NCI-H2227 (cell line): ENCODE measurements around the gene CTLA4.
A peak's percentile ranks its signal among the peaks of the same experiment; 100 is the strongest.

Source experiments
- DNase-seq: peaks from one replicate; lab custom pipeline; 2025; ENCODE audit not compliant: unreplicated experiment; lab: John Stamatoyannopoulos, UW

Gene CTLA4

GRCh38 chr2:203867561-203868200 is at the start of gene CTLA4:
Gene CTLA4, plus strand, starts transcription at chr2:203867771. Its CDS starts 172 bp downstream, at chr2:203867943.
- no peak for DNase-seq

- DNase-seq = no peak
These were observed 48.9 kb upstream of the CTLA4 start for GRCh38 chr2:203818656-203819055.

GRCh38 chr2:203819434-203820133 is 48.0 kb upstream of the CTLA4 start:
- DNase-seq = no peak

- no peak for DNase-seq
These were observed 46.6 kb upstream of the CTLA4 start for GRCh38 chr2:203820969-203821368.

GRCh38 chr2:203822240-203822639 is 45.3 kb upstream of the CTLA4 start:
- no peak for DNase-seq

- DNase-seq = no peak
These were observed 44.4 kb upstream of the CTLA4 start for GRCh38 chr2:203823173-203823572.

GRCh38 chr2:203824057-203824456 is 43.5 kb upstream of the CTLA4 start:
- no peak for DNase-seq

GRCh38 chr2:203824603-203825002 is 43.0 kb upstream of the CTLA4 start:
- no peak for DNase-seq

- DNase-seq = no peak
These were observed 40.9 kb upstream of the CTLA4 start for GRCh38 chr2:203826704-203827103.

- DNase-seq = no peak
These were observed 37.1 kb upstream of the CTLA4 start for GRCh38 chr2:203830304-203831055.

GRCh38 chr2:203835420-203835819 is 32.2 kb upstream of the CTLA4 start:
- DNase-seq = no peak

- peak; percentile 67 for DNase-seq
These were observed 31.4 kb upstream of the CTLA4 start for GRCh38 chr2:203835892-203836800.

GRCh38 chr2:203840655-203841205 is 26.8 kb upstream of the CTLA4 start:
- DNase-seq = no peak

GRCh38 chr2:203841654-203842053 is 25.9 kb upstream of the CTLA4 start:
- no peak for DNase-seq

GRCh38 chr2:203842373-203842772 is 25.2 kb upstream of the CTLA4 start:
- no peak for DNase-seq

- DNase-seq = no peak
These were observed 21.0 kb upstream of the CTLA4 start for GRCh38 chr2:203846490-203847105.

- DNase-seq = no peak
These were observed 18.6 kb upstream of the CTLA4 start for GRCh38 chr2:203849010-203849409.

- DNase-seq = no peak
These were observed 14.8 kb upstream of the CTLA4 start for GRCh38 chr2:203852760-203853159.

- no peak for DNase-seq
These were observed 14.3 kb upstream of the CTLA4 start for GRCh38 chr2:203853271-203853670.

- no peak for DNase-seq
These were observed 13.8 kb upstream of the CTLA4 start for GRCh38 chr2:203853722-203854121.
